Bronchial epithelial cell (primary cell): Measurements from ENCODE around the gene STAM. TPM values are rescaled to one million over a fixed set of nuclear protein-coding genes. Genes with fewer than 3 reads are reported as not detected.

Source experiments
- DNase-seq: peaks from one replicate; pipeline ENCODE4 v3.0.0-alpha.2; 2010; ENCODE audit warnings: low read depth
- FAIRE-seq: peaks from 2 replicates; lab custom pipeline; 2011; peaks lifted over from hg19 to GRCh38; lab: Jason Lieb, UNC
- H3K27me3 ChIP-seq: 2 replicates; pipeline ENCODE4 v1.5.1; 2011; ENCODE audit warnings: low read length; ENCODE audit not compliant: control insufficient read depth, insufficient read depth
- H3K36me3 ChIP-seq: 2 replicates; pipeline ENCODE4 v1.5.1; 2011; ENCODE audit warnings: low read length; ENCODE audit not compliant: control insufficient read depth, insufficient read depth
- H3K4me3 ChIP-seq: 2 replicates; pipeline ENCODE4 v1.5.1; 2011; ENCODE audit warnings: mild to moderate bottlenecking, low read depth, low read length, control low read depth
- CTCF ChIP-seq: IDR thresholded peaks from 2 replicates; pipeline ENCODE4 v1.5.1; 2011; ENCODE audit warnings: mild to moderate bottlenecking, moderate library complexity, low read length, control low read depth, inconsistent platforms; ENCODE audit not compliant: insufficient read depth, severe bottlenecking
- total RNA-seq: library from RNA; depleted of rRNA; stranded (reverse); fragments of >200 nt; gene quantifications from 2 replicates; pipeline ENCODE4 v1.2.1, GENCODE V29; 2014

Gene STAM
- total RNA-seq, result 21.9 and 31.6 TPM in 2 replicates

GRCh38 chr10:17643755-17644484 lies at the start of gene STAM:
Gene STAM (plus strand): TSS chr10:17644151. CDS start chr10:17644340, 189 bp downstream.
- Histone ChIP-seq H3K36me3 (no peaks in the 10 kb centered on the region), H3K27me3 (no peaks in the 10 kb centered on the region), H3K4me3 (peak within 1 kb of the TSS; percentile 96)
- FAIRE-seq (no peak), DNase-seq (peak; percentile 83)
- TF ChIP-seq CTCF, result no peak

- Histone ChIP-seq H3K27me3 (no peaks in the 10 kb centered on the region), H3K36me3 (peaks cover 6% of the 10 kb centered on the region), H3K4me3 (no peak overlapping the region)
- TF ChIP-seq CTCF, result no peak
- DNase-seq (no peak), FAIRE-seq (peak; percentile 23)
Observed at GRCh38 chr10:17597386-17597785, 46.6 kb upstream of the STAM start.

GRCh38 chr10:17599089-17599488 lies 44.9 kb upstream of the STAM start:
- peak; percentile 9 for DNase-seq
- peak; percentile 21 for TF ChIP-seq CTCF
- FAIRE-seq, result no peak
- H3K4me3 ChIP-seq, result no peak overlapping the region
- no peaks in the 10 kb centered on the region for H3K27me3 ChIP-seq
- peaks cover 5% of the 10 kb centered on the region for H3K36me3 ChIP-seq

GRCh38 chr10:17605936-17606335 lies 38.0 kb upstream of the STAM start:
- TF ChIP-seq CTCF, result no peak
- Histone ChIP-seq H3K36me3 (peaks cover 3% of the 10 kb centered on the region), H3K4me3 (no peak overlapping the region), H3K27me3 (no peaks in the 10 kb centered on the region)
- FAIRE-seq (no peak), DNase-seq (no peak)

- Histone ChIP-seq H3K4me3 (no peak overlapping the region), H3K27me3 (no peaks in the 10 kb centered on the region), H3K36me3 (peaks cover 2% of the 10 kb centered on the region)
- TF ChIP-seq CTCF, result no peak
- FAIRE-seq (no peak), DNase-seq (no peak)
Observed at GRCh38 chr10:17606547-17607040, 37.4 kb upstream of the STAM start.

DNA sequence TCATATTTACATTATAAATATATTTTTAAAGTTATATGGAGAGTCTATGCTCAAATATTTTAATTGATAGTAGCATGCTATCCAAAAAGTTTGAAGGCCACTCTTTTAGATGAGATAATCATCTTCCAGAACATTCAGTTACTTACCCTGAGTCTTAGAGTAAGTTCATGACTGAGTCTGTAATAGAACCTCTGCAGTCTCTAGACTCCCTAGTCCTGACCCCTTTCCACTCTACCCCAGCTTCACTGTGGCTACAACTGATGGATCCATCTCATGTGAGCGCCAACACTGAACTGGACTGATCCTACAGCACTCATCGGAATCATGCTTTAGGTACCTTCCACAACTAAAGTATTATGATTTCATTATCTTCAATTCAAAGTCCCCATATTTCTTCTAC lies 36.9 kb upstream of the STAM start:
- Histone ChIP-seq H3K27me3 (no peaks in the 10 kb centered on the region), H3K36me3 (no peaks in the 10 kb centered on the region), H3K4me3 (no peak overlapping the region)
- FAIRE-seq (no peak), DNase-seq (no peak)
- TF ChIP-seq CTCF, result no peak
